ENCODE results near the gene HRAS.

Gene HRAS

DNA sequence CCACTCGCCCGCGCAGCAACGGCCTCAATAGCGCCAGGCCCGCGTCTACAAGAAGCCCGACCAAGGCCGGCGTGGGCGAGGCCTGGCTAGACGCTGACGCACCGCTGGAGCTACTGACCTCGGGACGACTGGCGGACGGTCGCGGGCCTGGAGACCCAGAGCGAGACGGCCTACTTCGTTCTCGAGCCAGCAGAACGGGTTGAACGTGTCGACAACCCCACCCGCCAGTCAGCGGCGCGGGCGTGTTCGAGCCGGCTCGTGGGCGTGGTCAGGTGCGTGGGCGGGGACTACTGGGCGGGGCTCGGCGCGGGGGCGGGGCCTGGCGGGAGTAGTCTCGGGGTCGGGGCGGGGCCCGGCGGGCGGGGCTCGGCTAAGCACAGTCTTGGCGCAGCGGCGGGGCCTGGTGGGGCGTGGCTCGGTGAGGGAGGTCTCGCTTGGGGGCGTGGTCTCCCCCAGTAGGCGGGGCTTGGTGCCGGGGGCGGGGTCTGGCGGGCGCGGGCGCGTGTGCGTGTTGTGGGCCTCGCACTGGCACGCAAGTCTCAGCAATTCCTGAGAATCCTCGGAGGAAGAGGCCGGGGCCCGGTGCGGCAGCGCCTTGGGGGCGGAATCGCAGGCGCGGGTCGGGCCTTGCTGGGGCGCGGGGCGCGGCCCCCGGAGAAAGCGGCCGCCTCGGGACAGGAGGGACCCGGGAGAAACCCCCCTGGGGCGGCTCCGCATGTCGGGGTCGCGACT lies 28.2 kb downstream of the HRAS start, which contains the start of gene RNH1:
RNH1 (minus strand) TSS at position 248 of the 732 bp plus-strand sequence. CDS start 5,080 bp downstream, outside the sequence.
- TF ChIP-seq, protein P1, sequence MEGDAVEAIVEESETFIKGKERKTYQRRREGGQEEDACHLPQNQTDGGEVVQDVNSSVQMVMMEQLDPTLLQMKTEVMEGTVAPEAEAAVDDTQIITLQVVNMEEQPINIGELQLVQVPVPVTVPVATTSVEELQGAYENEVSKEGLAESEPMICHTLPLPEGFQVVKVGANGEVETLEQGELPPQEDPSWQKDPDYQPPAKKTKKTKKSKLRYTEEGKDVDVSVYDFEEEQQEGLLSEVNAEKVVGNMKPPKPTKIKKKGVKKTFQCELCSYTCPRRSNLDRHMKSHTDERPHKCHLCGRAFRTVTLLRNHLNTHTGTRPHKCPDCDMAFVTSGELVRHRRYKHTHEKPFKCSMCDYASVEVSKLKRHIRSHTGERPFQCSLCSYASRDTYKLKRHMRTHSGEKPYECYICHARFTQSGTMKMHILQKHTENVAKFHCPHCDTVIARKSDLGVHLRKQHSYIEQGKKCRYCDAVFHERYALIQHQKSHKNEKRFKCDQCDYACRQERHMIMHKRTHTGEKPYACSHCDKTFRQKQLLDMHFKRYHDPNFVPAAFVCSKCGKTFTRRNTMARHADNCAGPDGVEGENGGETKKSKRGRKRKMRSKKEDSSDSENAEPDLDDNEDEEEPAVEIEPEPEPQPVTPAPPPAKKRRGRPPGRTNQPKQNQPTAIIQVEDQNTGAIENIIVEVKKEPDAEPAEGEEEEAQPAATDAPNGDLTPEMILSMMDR (IDR thresholded peaks at IDR 0.05; ENCODE audit: low read depth, low read length) = no peak
- DNase-seq (ENCODE audit: extremely low read depth, low read depth) = peak; percentile 94

DNA sequence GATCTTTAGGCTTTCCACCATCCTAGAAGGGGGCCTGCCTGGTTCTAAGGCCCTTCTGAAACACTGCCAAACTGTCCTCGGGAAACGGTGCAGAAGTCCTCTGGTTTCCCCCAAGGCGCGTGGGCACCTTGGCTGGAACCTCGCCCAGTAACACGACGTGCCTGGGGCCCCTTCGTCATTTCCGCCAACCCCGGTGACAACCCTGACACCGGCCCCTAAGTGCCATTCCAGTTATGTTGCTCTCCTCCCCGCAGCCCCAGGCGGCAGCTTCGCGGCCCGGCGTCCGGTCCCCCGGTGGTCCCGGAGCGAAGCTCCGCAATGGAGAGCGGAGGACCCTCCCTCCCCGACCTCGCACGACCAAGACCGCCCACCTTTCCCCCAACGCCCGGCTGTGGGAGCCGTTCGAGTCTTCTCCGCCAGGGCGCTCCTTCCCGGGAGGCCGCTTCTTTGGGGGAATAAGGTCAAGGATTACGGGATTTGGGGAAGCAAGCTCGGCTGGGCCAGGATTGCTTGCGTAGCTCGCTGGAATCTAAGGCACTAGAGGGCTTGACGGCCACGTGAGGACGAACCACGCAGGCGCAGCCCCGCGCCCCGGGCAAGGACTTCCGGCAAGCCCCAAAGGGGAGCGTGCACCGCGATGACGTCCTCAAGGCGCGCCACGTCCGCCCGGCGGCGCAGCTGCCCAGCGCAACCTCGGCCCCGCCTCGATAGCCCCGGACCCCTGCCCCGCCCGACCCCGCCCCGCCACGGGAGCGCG lies 29.0 kb downstream of the HRAS start:
- DNase-seq (ENCODE audit: extremely low read depth, low read depth) = peak; percentile 98
- TF ChIP-seq, protein P1 (IDR thresholded peaks at IDR 0.05; ENCODE audit: low read depth, low read length) = no peak

- TF ChIP-seq, protein P1 (IDR thresholded peaks at IDR 0.05; ENCODE audit: low read depth, low read length) = no peak
- DNase-seq (ENCODE audit: extremely low read depth, low read depth) = no peak
Measured at GRCh38 chr11:504994-505344, 30.4 kb downstream of the HRAS start.

- DNase-seq (ENCODE audit: extremely low read depth, low read depth) = no peak
- TF ChIP-seq, protein P1 (IDR thresholded peaks at IDR 0.05; ENCODE audit: low read depth, low read length) = no peak
Measured at GRCh38 chr11:504053-504993, 31.1 kb downstream of the HRAS start.

- TF ChIP-seq, protein P1 (IDR thresholded peaks at IDR 0.05; ENCODE audit: low read depth, low read length) = no peak
- DNase-seq (ENCODE audit: extremely low read depth, low read depth) = peak; percentile 65
Measured at GRCh38 chr11:503179-503981, 32.0 kb downstream of the HRAS start.

- DNase-seq (ENCODE audit: extremely low read depth, low read depth) = no peak
- TF ChIP-seq, protein P1 (IDR thresholded peaks at IDR 0.05; ENCODE audit: low read depth, low read length) = no peak
Measured at GRCh38 chr11:502288-503178, 32.8 kb downstream of the HRAS start.

Measured in AG09319 (cell line).